ENCODE results near the gene KLK13.

DNA sequence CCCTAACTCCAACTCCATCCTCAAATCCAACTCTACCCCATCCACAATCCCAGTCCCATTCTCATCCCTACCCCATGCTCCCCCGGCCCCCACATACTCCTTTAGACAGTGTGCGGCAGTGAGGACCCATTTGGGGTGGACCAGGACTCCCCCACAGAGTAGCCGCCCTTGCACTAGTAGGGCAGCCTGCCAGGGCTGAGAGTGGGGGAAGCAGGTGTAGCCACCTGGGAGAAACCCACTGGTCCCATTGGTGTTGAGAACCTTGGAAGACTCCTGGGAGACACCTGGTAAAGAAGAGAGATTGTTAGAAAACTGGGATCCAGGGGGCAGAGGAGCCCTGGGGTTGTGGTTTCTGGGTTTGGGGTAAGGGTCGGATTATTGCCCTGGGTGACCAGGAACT lies 4.6 kb downstream of the KLK13 start:
- TF ChIP-seq, protein P1, sequence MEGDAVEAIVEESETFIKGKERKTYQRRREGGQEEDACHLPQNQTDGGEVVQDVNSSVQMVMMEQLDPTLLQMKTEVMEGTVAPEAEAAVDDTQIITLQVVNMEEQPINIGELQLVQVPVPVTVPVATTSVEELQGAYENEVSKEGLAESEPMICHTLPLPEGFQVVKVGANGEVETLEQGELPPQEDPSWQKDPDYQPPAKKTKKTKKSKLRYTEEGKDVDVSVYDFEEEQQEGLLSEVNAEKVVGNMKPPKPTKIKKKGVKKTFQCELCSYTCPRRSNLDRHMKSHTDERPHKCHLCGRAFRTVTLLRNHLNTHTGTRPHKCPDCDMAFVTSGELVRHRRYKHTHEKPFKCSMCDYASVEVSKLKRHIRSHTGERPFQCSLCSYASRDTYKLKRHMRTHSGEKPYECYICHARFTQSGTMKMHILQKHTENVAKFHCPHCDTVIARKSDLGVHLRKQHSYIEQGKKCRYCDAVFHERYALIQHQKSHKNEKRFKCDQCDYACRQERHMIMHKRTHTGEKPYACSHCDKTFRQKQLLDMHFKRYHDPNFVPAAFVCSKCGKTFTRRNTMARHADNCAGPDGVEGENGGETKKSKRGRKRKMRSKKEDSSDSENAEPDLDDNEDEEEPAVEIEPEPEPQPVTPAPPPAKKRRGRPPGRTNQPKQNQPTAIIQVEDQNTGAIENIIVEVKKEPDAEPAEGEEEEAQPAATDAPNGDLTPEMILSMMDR (optimal IDR thresholded peaks at IDR 0.05 in 1 of 3, IDR thresholded peaks at IDR 0.05 in 1 of 3, conservative IDR thresholded peaks at IDR 0.05 in 1 of 3; ENCODE audit: extremely low read depth in 1 of 3, insufficient read depth in 2 of 3, low read length in 3 of 3) = no peak
- TF ChIP-seq EZH2 (IDR thresholded peaks at IDR 0.05; ENCODE audit: low read length) = no peak

All from keratinocyte (primary cell).